ENCODE results near the gene SBK2. TPM values are rescaled to one million over a fixed set of nuclear protein-coding genes. Genes with fewer than 3 reads are reported as not detected.

SBK2 gene
- total and polyA plus RNA-seq, 9 of the 15 experiments (the other 6 are each of a cell fraction or from before 2014, with no cell fraction given), result not detected

DNA sequence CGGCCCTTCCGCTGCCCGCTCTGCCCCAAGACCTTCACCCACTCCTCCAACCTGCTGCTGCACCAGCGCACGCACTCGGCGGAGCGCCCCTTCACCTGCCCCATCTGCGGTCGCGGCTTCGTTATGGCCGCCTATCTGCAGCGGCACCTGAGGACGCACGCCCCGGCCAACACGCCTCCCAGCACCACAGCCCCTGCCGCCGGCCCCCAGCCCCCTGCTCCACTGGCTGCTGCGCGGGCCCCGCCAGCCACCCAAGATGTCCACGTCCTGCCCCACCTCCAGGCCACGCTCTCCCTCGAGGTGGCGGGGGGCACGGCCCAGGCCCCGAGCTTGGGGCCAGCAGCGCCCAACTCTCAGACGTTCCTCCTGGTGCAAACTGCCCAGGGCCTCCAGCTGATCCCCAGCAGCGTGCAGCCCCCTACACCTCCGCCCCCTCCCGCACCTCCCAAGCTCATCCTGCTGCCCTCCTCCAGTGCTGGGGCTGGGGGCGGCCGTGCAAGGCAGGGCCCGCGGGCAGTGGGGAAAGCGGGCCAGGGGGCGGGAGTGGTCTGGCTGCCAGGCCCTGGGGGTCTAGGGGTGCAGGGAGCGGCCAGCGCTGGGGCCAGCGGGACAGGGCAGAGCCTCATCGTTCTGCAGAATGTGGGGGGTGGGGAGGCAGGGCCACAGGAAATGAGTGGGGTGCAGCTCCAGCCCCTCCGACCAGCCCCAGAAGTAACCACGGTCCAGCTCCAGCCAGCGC, 53.8 kb downstream of the SBK2 start:
- in situ Hi-C loops (cut with MboI), result no loop called here
- H3K27me3 ChIP-seq (ENCODE audit: control insufficient read depth in 2 of 2, insufficient read depth in 2 of 2, low read length in 2 of 2), result no peaks in the 10 kb centered on the region
- ChIA-PET POLR2A (interaction anchor here (0.5 to 2.1 kb wide), 4 partner anchors 11 to 103 kb away, joined by 3 to 12 read pairs (median 4); no protein-coding TSS in a partner anchor), CTCF (ENCODE audit: low intra/inter-chr PET ratio) (no interaction called here)
- peak; percentile 52; the same call in 1 of the 2 replicates for TF ChIP-seq RBFOX2 (IDR thresholded peaks at IDR 0.05; ENCODE audit: low read depth, low read length)
- TF ChIP-seq, protein P1, sequence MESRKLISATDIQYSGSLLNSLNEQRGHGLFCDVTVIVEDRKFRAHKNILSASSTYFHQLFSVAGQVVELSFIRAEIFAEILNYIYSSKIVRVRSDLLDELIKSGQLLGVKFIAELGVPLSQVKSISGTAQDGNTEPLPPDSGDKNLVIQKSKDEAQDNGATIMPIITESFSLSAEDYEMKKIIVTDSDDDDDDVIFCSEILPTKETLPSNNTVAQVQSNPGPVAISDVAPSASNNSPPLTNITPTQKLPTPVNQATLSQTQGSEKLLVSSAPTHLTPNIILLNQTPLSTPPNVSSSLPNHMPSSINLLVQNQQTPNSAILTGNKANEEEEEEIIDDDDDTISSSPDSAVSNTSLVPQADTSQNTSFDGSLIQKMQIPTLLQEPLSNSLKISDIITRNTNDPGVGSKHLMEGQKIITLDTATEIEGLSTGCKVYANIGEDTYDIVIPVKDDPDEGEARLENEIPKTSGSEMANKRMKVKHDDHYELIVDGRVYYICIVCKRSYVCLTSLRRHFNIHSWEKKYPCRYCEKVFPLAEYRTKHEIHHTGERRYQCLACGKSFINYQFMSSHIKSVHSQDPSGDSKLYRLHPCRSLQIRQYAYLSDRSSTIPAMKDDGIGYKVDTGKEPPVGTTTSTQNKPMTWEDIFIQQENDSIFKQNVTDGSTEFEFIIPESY (CRISPR knock-in tag; IDR thresholded peaks at IDR 0.05), result peak; percentile 81
- TF ChIP-seq ETV5 (CRISPR knock-in tag; IDR thresholded peaks at IDR 0.05; ENCODE audit: low read depth), result no peak
- H2AFZ ChIP-seq (ENCODE audit: low read depth, low read length), result no peak overlapping the region
- H3K4me1 ChIP-seq (replicated peaks in 1 of 2; ENCODE audit: control insufficient read depth in 2 of 2, insufficient read depth in 2 of 2, low read length in 2 of 2), result peaks cover 28 to 69% of the 10 kb centered on the region in 2 experiments
- no peaks in the 10 kb centered on the region for H4K20me1 ChIP-seq (replicated peaks; ENCODE audit: control insufficient read depth, insufficient read depth, low read length)
- no peak overlapping the region for H3K27ac ChIP-seq (ENCODE audit: extremely low read depth, low read depth, low read length)
- H3K79me2 ChIP-seq (ENCODE audit: control insufficient read depth, insufficient read depth, low read length), result peaks cover 25% of the 10 kb centered on the region
- intact Hi-C loops (cut with micrococcal nuclease), result no loop called here
- H3K4me2 ChIP-seq (ENCODE audit: insufficient read depth, low read length), result no peak overlapping the region
- no peak for DNase-seq (ENCODE audit: extremely low read depth in 1 of 4, low spot score in 3 of 4)
- no peaks in the 10 kb centered on the region for H3K9me1 ChIP-seq (ENCODE audit: control insufficient read depth, insufficient read depth, low read length)
- no peak for FAIRE-seq
- no peaks in the 10 kb centered on the region for H3K9me3 ChIP-seq (replicated peaks; ENCODE audit: control insufficient read depth, insufficient read depth, low read depth, low read length)
- H3K9ac ChIP-seq (ENCODE audit: insufficient read depth in 1 of 2, low read depth in 2 of 2, low read length in 2 of 2), result no peak overlapping the region
- peaks cover 32% of the 10 kb centered on the region; the same call in 2 of the 3 replicates for H3K36me3 ChIP-seq (ENCODE audit: control insufficient read depth, insufficient read depth, low read length)
- H3K4me3 ChIP-seq, result no peak overlapping the region
- no TSS peak for BruUV-seq (replicated peaks)
- WGBS (ENCODE audit: insufficient coverage, low coverage, missing lambda C conversion rate), result 96% methylated on average over 31 of the region's 47 CpGs
- no peak for ATAC-seq
